ENCODE results near the gene INPP5J.

- TF ChIP-seq, protein P1, sequence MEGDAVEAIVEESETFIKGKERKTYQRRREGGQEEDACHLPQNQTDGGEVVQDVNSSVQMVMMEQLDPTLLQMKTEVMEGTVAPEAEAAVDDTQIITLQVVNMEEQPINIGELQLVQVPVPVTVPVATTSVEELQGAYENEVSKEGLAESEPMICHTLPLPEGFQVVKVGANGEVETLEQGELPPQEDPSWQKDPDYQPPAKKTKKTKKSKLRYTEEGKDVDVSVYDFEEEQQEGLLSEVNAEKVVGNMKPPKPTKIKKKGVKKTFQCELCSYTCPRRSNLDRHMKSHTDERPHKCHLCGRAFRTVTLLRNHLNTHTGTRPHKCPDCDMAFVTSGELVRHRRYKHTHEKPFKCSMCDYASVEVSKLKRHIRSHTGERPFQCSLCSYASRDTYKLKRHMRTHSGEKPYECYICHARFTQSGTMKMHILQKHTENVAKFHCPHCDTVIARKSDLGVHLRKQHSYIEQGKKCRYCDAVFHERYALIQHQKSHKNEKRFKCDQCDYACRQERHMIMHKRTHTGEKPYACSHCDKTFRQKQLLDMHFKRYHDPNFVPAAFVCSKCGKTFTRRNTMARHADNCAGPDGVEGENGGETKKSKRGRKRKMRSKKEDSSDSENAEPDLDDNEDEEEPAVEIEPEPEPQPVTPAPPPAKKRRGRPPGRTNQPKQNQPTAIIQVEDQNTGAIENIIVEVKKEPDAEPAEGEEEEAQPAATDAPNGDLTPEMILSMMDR (IDR thresholded peaks at IDR 0.05; ENCODE audit: insufficient read depth, low read length, poor library complexity, severe bottlenecking): no peak
- no peak for TF ChIP-seq EZH2phosphoT487 (conservative IDR thresholded peaks at IDR 0.05; ENCODE audit: low read length)
These were observed 2.9 kb downstream of the INPP5J start for GRCh38 chr22:31125521-31126117.

All from SU-DHL-6 (cell line).